Heart left ventricle (tissue), 13 donors: ENCODE measurements around the gene PGD.

ENCODE experiments used
- POLR2A ChIP-seq, 2 donors: fragments of 450-650 bp; IDR thresholded peaks; one replicate each; pipeline ENCODE4 v1.6.1; 2017; ENCODE audit warnings: antibody characterized with exemption in 2 of 2, mild to moderate bottlenecking in 2 of 2, moderate library complexity in 2 of 2
- TF ChIP-seq, protein P1 (sequence below), 12 donors: fragments of 200-600 bp; sonication (generic) in 4 of 12; IDR thresholded peaks; one replicate each; pipeline versions ENCODE4 v1.5.0 to v1.8.0; 2018 to 2022; ENCODE audit warnings: antibody characterized with exemption in 12 of 12, mild to moderate bottlenecking in 5 of 12
- donor health status: ischemic (EF 13 %, LVEDD 7.1; RV severe dilation, severe dysfunction).
- donor health status: DM: no; HTN: yes; CAD: no.
- donor health status: DM: no; HTN: no; CAD: no.
- donor health status: ischemic (EF 25% LVEDD 6.9; RV normal size, moderate dysfunction).
- donor health status: ischemic (EF 25% LVEDD 5.7; RV mildly dilated, moderate dysfunction).
- donor health status: ischemic (EF 35%, LVEDD 5.7; RV mildly dilated, moderate dysfunction).
- donor health status: nonischemic (EF 11% LVEDD 7.7; RV severe dilation, severe dysfunction).
- donor health status: DM: yes; HTN: yes; CAD: no.
- donor health status: PGD.
- donor health status: ischemic (EF 29% LVEDD 5.4; RV normal size, mild dysfunction).
- donor health status: nonischemic (EF 23%, LVEDD 6.1; RV moderate dilation, normal function).

DNA sequence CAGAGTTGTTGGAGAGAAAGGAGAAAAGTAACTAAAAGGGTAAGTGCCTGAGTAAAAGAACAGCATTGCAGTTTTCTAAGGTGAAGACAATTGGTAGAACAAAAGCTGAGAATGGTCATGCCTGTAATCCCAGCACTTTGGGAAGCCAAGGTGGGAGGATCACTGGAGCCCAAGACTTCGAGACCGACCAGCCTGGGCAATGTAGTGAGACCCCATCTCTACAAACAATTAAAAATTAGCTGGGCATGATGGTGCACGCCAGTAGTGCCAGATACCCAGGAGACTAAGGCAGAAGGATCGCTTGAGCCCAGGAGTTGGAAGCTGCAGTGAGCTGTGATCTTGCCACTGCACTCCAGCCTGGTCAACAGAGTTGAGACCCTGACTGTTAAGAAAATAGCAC lies 15.2 kb upstream of the PGD start:
- TF ChIP-seq, protein P1, sequence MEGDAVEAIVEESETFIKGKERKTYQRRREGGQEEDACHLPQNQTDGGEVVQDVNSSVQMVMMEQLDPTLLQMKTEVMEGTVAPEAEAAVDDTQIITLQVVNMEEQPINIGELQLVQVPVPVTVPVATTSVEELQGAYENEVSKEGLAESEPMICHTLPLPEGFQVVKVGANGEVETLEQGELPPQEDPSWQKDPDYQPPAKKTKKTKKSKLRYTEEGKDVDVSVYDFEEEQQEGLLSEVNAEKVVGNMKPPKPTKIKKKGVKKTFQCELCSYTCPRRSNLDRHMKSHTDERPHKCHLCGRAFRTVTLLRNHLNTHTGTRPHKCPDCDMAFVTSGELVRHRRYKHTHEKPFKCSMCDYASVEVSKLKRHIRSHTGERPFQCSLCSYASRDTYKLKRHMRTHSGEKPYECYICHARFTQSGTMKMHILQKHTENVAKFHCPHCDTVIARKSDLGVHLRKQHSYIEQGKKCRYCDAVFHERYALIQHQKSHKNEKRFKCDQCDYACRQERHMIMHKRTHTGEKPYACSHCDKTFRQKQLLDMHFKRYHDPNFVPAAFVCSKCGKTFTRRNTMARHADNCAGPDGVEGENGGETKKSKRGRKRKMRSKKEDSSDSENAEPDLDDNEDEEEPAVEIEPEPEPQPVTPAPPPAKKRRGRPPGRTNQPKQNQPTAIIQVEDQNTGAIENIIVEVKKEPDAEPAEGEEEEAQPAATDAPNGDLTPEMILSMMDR (IDR thresholded peaks at IDR 0.05): no peak
- TF ChIP-seq POLR2A (IDR thresholded peaks at IDR 0.05): no peak
